NT2/D1 (cell line): ENCODE results near the gene CYP1A2.

Experiments used
- YY1 ChIP-seq: IDR thresholded peaks from 2 replicates; pipeline ENCODE4 v1.6.1; 2011; ENCODE audit not compliant: insufficient read length, insufficient read depth
- ZNF274 ChIP-seq: IDR thresholded peaks from 2 replicates; pipeline ENCODE4 v1.6.1; 2011; ENCODE audit warnings: mild to moderate bottlenecking, low read depth, low read length

GRCh38 chr15:74794248-74794969 is 45.8 kb downstream of the CYP1A2 start:
- TF ChIP-seq YY1 (no peak), ZNF274 (no peak)
